GM18909 (cell line): ENCODE data around the gene KCNJ3.

Experiments used
- ATAC-seq: cut with Tn5 transposase; IDR thresholded peaks from one replicate; pipeline ENCODE4 v1.9.1; 2021; ENCODE audit warnings: mild to moderate bottlenecking; ENCODE audit not compliant: unreplicated experiment, poor library complexity

KCNJ3 gene

GRCh38 chr2:154698296-154698720 is at the start of gene KCNJ3:
Gene KCNJ3 (plus strand): TSS chr2:154698695. CDS start chr2:154698776, 81 bp downstream.
- no peak for ATAC-seq

- ATAC-seq: no peak
These were observed 43.0 kb upstream of the KCNJ3 start for GRCh38 chr2:154655499-154655898.

DNA sequence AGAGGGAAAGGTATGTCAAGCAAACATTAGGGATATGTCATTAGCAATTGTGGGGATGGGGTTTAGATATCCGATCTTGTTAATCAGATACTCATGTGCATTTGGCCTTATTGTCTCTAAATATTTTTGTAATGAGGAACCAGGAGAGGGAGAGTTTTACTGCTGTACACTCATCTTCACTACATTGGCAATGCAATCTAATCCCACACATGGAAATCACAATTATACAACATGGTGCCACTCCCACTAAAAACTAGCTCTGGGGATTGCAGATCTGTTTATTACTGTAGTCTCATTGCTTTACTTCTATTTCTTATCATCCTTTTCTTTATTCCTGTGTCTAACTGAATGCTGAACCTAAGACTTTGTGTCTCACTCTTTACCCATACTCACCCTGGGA is 39.6 kb upstream of the KCNJ3 start:
- no peak for ATAC-seq

GRCh38 chr2:154664248-154664647 is 34.2 kb upstream of the KCNJ3 start:
- no peak for ATAC-seq

DNA sequence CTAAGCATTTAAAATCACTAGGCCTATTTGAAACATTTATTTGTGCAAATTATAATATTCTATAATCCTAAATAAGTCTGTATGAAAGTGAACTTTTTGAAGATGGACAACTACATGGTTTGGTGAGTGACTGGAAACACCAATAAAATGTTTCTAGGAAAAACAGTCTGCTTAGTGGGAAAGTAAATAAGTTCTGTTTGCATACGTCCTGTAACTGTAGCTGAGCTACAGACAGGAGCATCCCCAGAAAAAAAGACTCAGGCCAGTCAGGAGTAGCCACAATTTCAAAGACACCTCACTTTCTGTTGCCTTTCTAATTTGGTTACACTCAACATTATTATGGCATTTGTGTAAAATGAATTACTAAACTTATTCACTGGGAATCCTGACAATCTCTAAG is 28.4 kb upstream of the KCNJ3 start:
- ATAC-seq: no peak

- no peak for ATAC-seq
These were observed 24.8 kb upstream of the KCNJ3 start for GRCh38 chr2:154673694-154674093.

DNA sequence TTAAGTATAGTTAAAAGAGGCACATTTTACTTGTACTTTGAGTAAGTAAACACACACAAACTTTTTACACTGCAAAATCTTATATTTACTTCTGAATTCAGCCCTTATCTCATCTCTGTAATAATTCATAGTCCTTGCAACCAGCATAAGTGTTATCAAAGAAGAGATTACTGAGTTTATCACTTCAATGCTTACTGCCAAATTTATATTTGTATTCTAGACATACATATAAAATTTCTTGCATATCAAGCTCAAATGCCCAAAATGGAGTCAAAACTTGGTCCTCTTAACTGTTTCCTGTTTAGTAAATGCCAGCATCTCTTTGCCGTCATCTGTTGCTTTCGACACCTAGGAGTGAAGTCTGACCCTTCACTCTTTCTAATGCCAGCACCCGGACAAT is 21.1 kb upstream of the KCNJ3 start:
- ATAC-seq: no peak

- ATAC-seq: no peak
These were observed 16.8 kb upstream of the KCNJ3 start for GRCh38 chr2:154681741-154682140.

GRCh38 chr2:154686162-154686561 is 12.3 kb upstream of the KCNJ3 start:
- no peak for ATAC-seq

DNA sequence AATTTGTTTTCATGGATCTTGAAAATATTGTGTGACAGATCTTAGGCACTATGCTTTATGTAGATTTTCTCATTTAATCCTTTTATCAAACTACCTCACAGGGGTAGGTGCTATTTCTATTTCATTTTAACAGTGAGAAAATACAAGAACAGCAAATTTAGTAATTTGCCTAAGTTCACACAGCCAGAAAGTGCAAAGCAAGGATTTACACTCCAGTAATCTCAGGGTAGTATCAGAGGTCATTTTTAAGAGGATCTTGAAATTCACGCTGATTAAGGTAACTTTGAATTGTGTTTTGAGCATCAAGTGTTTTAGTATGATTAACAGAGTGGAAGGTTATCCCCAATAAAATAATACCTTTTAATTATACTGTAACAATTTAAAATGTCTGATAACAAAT is 10.1 kb upstream of the KCNJ3 start:
- ATAC-seq: no peak

- ATAC-seq: no peak
These were observed 9.3 kb upstream of the KCNJ3 start for GRCh38 chr2:154689158-154689557.

DNA sequence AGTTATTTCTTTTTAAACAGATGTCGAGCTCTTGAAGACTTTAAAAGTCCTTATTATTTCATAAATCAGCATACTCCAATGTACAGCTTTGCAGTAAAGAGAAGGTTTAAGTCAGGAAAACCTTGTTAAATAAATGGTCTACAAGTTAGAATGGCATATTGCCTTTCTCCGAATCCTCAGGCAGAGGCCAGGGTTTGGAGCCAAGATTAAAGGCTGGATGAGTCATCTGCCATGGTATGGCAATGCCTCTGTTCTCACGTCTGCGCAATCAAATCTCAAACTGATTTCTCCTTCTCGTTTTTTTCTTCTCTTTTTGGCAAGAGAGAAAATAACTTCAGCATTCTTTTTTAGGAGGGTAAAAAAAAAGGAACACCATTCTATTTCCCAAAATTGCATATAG is 5.6 kb upstream of the KCNJ3 start:
- no peak for ATAC-seq

DNA sequence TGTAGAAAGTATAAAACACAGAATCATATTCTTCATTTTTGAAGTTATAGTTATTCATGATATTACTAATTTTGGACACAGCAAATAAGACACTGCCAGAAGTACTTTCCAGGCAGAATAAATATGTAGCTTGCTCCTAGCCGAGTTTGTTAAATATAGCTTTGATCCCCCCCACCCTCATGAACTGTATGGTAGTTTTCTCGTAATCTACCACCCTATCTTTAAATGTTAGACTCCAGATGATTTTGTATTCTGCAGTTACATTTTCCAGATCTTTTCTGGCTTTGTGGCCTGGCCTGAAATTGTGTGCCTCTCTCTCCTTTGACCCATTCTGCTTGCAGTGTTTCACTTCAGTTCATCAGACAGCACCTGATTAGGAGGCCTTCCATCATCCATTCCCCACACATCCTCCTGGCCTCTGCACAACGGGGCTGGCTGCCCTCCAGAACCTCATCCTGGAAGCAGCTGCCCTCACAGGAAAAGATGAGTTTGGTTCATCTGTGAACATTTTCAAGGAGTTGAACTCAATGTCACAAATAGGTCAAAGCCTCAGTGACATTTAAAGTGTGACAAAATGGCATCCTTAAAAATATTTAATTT is 4.7 kb upstream of the KCNJ3 start:
- ATAC-seq: no peak

- ATAC-seq: no peak
These were observed 3.6 kb upstream of the KCNJ3 start for GRCh38 chr2:154694881-154695280.

DNA sequence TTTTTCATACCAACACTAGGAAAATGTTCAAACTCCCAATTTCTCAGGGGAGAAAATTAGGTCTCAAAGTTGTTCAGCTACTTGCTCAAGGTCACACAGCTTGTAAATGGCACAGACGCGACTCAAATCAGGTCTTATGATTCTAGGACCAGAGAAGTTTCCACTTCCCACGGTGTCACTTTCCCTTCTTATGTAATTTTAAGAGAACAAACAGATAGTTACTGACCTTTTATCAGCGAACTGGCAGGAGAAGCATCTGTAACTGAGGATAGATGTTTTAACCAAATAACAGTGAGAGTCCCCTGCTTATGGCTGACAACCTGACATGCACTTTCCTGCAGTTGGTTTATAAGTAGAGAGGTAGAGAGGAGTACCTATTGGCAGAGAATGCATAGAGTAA is 2.1 kb upstream of the KCNJ3 start:
- no peak for ATAC-seq

DNA sequence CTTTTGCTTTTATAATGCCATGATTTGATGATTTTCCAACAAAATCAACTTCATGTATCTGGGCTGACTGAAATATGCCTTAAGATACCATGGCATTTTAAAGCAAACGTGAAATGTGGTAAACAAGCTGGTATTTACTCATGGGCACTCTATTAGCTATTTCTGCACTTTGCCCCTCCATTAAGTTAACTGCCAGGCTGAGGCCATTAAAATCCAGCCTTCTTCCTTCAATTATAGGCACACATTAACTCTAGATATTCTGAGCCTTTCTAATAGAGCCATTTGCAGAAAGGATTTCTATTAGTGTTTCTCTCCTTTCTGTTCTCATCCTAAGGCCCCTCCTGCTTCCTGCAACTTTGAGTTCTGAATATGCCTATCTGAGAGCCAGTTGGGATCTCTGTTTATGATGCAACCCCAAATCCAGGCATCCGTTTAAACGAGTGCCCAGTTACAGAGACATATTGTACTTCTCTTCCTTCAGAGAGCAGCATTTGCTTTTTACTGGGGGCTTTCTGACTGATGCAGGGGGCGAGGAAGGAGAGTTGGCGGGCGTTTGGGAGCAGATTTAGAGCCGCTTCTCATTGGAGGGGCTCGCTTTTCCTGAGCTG is 1.6 kb upstream of the KCNJ3 start:
- no peak for ATAC-seq

DNA sequence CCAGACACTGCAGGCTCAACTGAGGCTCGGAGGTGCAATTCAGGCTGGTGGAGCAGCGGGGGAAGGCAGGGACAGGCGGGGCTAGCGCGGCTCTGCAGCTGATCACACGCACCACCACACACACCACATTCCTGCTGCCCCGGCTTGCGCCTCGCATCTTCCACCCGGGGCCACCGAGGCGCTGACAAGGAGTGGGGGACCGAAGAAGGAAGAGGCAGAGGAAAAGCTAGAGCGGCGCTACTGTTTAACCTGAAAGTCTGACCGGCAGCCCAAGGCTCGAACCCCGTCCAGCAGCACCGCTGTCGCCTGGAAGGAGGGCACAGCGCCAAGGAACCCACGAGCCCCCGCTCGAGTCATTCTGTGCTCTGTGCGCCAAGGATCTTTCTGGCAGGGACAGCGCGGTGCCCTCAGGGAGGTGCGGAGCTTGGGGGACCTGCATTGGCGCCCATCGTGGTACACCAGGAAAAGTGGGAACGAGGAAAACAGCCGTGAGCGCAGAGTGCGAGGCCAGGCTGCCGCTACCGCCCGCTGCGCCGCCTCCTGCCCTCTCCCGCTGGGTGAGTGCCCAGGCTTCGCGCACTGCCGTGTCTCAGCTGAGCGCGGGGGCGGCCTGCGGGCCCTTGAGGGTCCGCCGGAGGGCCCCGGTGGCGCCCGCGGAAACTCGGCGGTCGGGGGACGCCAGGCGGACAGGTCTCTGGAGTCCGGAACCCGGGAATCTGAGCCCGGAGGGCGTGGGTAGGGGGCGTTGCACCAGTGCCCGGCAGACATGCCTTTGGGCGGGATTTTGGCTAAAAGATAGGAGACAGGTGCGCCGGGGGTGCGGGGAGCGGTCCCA is 860 bp upstream of the KCNJ3 start:
- no peak for ATAC-seq

- no peak for ATAC-seq
These were observed 453 bp downstream of the KCNJ3 start for GRCh38 chr2:154698721-154699574.

DNA sequence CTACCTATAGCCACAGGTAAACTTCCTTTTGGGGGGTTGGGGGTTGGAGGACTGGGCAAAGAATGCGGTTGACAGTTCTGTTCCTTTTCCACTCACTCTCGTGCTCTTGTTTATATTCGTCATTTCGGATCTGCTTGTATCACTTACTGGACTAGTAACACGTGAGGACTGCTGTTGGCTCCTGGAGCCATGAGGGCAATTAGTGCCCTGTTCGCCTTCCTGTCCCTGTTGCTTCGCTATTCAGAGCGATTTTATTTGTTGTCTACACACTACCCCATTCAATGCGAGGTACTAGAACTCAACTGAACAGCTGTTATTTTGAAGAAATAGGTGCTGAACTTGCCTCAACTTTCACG is 1.1 kb downstream of the KCNJ3 start:
- ATAC-seq: no peak

DNA sequence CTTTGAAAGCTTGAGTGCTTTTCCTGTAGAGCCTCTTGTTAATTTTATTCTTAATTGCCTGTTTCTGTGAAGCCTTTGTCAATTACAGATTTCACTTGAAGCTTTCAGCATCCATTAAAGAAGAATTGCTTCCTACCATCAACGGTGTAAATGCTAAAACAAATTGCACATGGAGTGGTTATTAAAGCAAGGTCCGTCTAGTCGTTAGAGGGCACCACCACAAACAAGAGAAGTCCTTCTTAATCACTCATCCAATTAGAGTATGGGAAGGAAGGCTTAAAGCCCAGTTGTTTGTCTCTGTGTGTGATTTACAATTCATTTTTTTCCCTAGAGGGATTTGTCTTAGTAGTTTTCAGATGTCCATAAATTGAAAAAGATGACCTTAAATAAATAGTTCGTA is 1.6 kb downstream of the KCNJ3 start:
- ATAC-seq: no peak

- ATAC-seq: no peak
These were observed 6.5 kb downstream of the KCNJ3 start for GRCh38 chr2:154704991-154705390.
